Measurements from ENCODE around the gene CNTN1. TPM values are rescaled to one million over a fixed set of nuclear protein-coding genes. Genes with fewer than 3 reads are reported as not detected.

The CNTN1 gene
- total and polyA plus RNA-seq, 2 of the 4 experiments (the other 2 are of a cell fraction), result 0.10 to 0.18 TPM

DNA sequence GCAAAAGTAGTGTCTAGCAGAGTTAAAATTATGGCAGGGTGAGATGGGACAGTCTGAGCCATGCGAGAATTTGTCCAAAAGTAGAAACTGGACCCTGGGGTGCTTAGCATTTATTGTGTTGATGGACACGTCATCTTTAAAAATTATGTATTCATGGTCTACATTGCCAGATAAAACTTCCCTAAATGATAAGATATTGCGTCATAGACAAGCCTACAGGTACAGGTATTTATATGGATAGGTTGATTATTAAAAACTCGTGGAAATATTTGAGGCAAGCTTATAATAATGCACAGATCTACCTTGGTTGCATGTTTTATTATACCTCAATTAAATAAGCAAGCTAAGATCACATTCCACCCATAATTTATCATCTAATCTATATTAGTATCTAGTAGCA is 299.9 kb downstream of the CNTN1 start:
- WGBS, 2 experiments (ENCODE audit: extremely low coverage in 2 of 2, insufficient read length in 1 of 2), result no CpG with 5 or more reads among the region's 4 CpGs
- H2BK20ac ChIP-seq (ENCODE audit: low read depth, low read length), result no peak overlapping the region
- dilution Hi-C loops (cut with HindIII; ENCODE audit: low sequenced_read_pairs, unreplicated experiment) (no loop called here), in situ Hi-C loops (cut with MboI; ENCODE audit: low sequenced_read_pairs) (no loop called here), intact Hi-C loops (cut with micrococcal nuclease) (no loop called here)
- H3K36me3 ChIP-seq (ENCODE audit: control insufficient read depth, insufficient read depth, low read length), result no peaks in the 10 kb centered on the region
- no peak overlapping the region for H3K23ac ChIP-seq (ENCODE audit: low read depth, low read length)
- no peak overlapping the region for H3K4me3 ChIP-seq (ENCODE audit: insufficient read depth, low read depth, low read length)
- H3K4me1 ChIP-seq (ENCODE audit: control insufficient read depth, insufficient read depth, low read length), result no peaks in the 10 kb centered on the region
- no peak for DNase-seq
- H3K18ac ChIP-seq (ENCODE audit: low read depth, low read length), result no peak overlapping the region
- H3K79me1 ChIP-seq (ENCODE audit: low read depth in 1 of 2, low read length in 2 of 2), result no peaks in the 10 kb centered on the region
- H3K9ac ChIP-seq (ENCODE audit: low read depth, low read length), result no peak overlapping the region
- no peak overlapping the region for H3K14ac ChIP-seq (replicated peaks; ENCODE audit: low read depth, low read length)
- ChIA-PET CTCF (interaction anchor here (0.6 kb wide), 1 partner anchor 709 kb away, joined by 3 read pairs; no protein-coding TSS in a partner anchor), POLR2A (ENCODE audit: unreplicated experiment) (no interaction called here)
- no peak overlapping the region for H2BK15ac ChIP-seq (ENCODE audit: low read depth, low read length)
- no peak overlapping the region for H3K4me2 ChIP-seq (ENCODE audit: low read depth, low read length)
- no peak overlapping the region for H3K27ac ChIP-seq (ENCODE audit: insufficient read depth, low read length)
- H4K8ac ChIP-seq (ENCODE audit: low read depth in 2 of 2, low read length in 2 of 2), result no peak overlapping the region
- BruUV-seq (replicated peaks), result no TSS peak
- H3K9me3 ChIP-seq (ENCODE audit: control insufficient read depth, insufficient read depth, low read length), result no peaks in the 10 kb centered on the region
- H2AK9ac ChIP-seq (replicated peaks; ENCODE audit: low read depth, low read length, poor library complexity), result no peak overlapping the region
- H3K27me3 ChIP-seq (ENCODE audit: control insufficient read depth, insufficient read depth, low read length), result no peaks in the 10 kb centered on the region
- no peak overlapping the region for H4K91ac ChIP-seq (ENCODE audit: insufficient read depth, low read depth, low read length)
- H2AK5ac ChIP-seq (ENCODE audit: low read depth, low read length), result no peak overlapping the region
- no peak for TF ChIP-seq POLR2A (IDR thresholded peaks at IDR 0.05; ENCODE audit: low read depth, low read length)
- TF ChIP-seq CEBPB (IDR thresholded peaks at IDR 0.05; ENCODE audit: low read depth, low read length), result peak; percentile 75
- no peak for ATAC-seq (ENCODE audit: low read depth)
- no peak overlapping the region for H2BK120ac ChIP-seq (ENCODE audit: low read depth, low read length)
- H4K5ac ChIP-seq (ENCODE audit: low read depth, low read length), result no peak overlapping the region
- H3K56ac ChIP-seq (ENCODE audit: extremely low read depth, insufficient read depth, low read length), result no peak overlapping the region
- H2AFZ ChIP-seq (replicated peaks; ENCODE audit: low read length, poor library complexity), result no peak overlapping the region
- H3K4ac ChIP-seq (ENCODE audit: low read depth, low read length), result no peak overlapping the region
- H2BK5ac ChIP-seq (ENCODE audit: low read depth, low read length, poor library complexity, severe bottlenecking), result no peak overlapping the region
- no peaks in the 10 kb centered on the region for H4K20me1 ChIP-seq (ENCODE audit: insufficient read depth, low read length)
- H3K9me1 ChIP-seq (ENCODE audit: insufficient read depth, low read length), result no peaks in the 10 kb centered on the region

Data from IMR-90 (cell line).